HL-60/S4 treated with phorbol 12-myristate 13-acetate at 8.2 ng/mL for 4 days and 3 days (cell line): Measurements from ENCODE around the gene SPRR1B.
"Not testable (repeated sequence)": the region's sequence is repeated elsewhere in the genome, so short reads cannot be mapped to it uniquely, and the experiment has no call there.

ENCODE experiments used
- in situ Hi-C: fragments of 300-500 bp; cut with MboI; formaldehyde crosslinking; loops from 2 replicates; pipeline ENCODE4 v1.15.0; 2022; ENCODE audit warnings: low sequenced_read_pairs

The SPRR1B gene

DNA sequence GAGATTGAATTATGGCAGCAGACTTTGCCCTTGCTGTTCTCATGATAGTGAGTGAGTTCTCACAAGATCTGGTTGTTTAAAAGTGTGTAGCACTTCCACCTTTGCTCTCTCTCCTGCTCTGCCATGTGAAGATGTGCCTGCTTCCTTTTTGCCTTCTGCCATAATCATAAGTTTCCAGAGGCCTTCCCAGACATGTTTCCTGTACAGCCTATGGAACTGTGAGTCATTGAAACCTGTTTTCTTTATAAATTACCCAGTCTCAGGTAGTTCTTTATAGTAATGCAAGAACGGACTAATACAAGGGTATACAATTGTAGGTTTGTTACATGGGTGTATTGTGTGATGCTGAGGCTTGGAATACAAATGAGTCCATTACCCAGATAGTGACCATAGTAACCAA, 4.2 kb downstream of the SPRR1B start:
- in situ Hi-C loops: no loop called here

DNA sequence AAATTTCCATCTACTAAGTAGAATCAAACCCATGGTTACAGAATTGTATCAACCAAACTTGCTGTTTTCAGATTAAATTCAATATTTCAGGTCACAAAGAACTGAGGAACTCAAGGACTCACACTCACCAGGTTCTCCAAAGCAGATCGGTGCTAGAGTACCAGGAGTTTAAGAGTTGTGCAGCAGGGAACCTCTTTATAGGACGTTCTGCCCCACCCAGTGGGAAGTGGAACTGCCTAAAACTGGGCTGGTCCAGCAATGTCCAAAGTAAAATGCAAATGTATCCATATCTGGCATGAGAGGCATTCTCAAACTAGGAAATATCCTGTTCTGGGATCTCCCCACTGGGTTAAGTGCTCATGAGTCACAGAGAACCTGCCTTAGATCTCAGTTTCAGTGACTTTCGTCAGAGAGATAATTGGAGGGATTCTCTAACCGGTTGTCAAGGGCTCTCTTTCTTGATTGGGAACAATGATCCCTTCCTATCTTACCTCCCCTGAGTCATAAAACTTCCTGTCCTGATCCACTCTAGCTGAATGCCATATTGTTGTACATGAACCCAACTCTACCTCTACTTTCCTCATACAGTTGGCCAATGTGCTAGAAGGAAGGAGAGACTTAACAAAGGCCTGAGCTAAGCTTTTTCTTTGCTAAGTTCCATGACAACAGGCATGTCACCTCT, 10.1 kb downstream of the SPRR1B start, which contains the start of gene SPRR2D:
Gene SPRR2D (minus strand): TSS at position 171 of the 682 bp plus-strand sequence. CDS start 774 bp downstream, outside the sequence.
- in situ Hi-C loops: no loop called here

DNA sequence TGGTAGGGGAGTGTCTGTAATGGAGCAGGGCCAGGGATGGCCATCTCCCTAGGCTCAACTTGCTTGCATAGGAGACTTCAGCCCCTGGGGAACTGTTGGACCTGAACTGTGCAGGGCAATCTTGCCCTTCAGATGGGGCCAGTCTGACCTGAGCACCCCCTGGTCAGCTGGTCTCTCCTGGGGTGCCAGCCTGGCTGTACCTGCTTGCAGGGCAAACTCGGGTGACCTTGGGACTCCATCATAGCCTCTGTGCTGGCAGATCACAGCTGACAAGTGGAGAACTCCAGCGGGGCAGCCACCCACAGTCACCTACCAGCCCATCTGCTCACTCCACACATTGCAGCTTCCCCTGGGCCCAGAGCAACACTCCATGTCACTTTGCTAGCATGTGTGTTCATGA, 18.2 kb downstream of the SPRR1B start:
- in situ Hi-C loops: no loop called here

DNA sequence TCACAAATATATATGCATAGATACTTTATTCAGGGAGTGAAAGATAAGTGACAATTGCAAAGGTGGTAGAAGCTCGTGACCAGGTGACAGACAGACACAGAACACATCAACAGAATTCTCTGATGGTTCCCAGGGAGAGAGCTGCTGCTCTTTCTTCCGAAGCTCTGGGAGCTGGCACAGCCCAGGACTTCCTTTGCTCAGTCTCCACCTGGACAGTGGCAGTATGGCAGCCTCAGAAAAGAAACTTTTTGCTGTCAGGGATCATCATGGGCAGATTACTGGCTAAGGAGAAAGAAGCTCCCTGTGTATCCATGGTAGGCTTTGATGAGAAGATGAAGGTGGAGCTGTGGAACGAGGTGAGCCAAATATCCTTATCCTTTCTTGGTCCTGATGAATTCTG, 25.1 kb downstream of the SPRR1B start:
- in situ Hi-C loops: not testable (repeated sequence)

DNA sequence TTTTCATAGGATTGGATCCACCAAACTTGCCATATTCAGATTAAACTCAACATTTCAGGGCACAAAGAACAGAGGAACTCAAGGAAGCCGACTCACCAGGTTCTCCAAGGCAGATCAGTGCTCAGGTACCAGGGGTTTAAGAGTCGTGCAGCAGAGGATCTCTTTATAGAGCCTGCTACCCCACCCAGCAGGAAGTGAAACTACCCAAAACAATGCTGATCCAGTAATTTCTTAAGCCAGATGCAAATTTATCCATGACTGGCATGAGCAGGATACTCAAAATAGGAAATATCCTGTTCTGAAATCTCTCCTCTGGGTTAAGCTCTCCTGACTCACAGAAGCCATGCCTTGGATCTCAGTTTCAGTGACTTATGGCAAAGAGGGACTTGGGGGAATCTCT, 26.4 kb downstream of the SPRR1B start, which contains the start of gene SPRR2A:
Gene SPRR2A (minus strand): TSS at position 138 of the 400 bp plus-strand sequence. CDS start 777 bp downstream, outside the sequence.
- in situ Hi-C loops: no loop called here

DNA sequence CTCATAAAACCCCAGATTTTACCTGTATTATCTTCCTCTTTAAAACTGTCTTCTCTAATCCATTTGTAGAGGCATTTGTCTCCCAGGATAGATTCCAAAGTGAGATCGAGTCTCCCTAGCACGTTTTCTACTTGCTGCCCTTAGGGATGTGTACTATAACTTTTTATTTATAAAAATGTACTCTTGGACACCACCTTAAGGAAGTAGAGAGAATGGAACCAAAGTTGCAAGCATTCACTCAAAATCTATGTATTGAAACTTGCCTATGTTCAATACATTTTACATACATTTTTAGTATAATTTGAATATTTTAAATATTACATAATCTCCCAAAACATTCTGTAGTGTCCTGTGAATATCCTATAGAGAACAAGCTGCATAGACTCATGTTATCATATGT, 27.2 kb downstream of the SPRR1B start:
- in situ Hi-C loops: no loop called here

DNA sequence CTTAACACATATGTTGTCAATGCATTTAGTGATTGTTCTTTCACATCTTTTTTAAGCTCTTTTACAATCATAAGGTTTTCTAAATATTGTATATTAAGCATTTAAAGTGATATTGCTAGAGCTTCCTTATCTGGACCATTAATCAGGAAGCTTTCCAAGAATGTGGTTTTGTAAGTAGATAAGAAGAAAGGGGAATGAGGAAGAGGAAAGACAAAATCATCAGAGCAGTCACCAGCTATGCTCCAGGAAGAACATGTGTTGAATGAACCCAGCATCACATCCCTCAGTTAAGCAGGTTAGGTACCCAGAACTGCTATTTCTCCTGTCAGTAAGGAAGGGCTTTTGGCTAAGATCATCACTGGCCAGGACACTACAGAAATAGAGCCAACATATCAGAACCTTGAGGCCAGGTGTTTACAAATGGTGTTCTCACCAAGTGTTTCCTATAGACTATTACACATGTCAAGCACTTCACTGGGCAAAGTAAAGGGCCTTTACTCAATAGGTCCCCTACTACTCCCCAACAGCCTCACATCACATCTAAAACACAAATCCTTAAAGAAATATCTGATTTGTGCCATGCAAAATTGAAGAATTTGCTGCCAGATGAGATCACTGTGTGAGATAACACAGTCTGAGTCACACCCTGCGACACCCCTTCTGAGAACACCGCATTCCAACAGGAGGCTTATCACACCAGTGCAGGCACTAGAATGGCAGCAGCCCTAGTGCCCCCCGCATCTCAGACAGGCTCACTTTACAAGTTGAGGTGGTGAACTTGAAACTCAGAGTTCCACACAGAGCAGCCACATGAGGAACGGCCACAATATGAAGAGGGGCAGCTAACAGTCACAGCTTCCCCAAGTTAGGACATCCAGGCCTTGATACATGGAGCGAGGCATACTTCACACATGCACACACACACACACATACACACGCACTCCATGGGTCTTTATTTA, 28.1 kb downstream of the SPRR1B start:
- in situ Hi-C loops: no loop called here

DNA sequence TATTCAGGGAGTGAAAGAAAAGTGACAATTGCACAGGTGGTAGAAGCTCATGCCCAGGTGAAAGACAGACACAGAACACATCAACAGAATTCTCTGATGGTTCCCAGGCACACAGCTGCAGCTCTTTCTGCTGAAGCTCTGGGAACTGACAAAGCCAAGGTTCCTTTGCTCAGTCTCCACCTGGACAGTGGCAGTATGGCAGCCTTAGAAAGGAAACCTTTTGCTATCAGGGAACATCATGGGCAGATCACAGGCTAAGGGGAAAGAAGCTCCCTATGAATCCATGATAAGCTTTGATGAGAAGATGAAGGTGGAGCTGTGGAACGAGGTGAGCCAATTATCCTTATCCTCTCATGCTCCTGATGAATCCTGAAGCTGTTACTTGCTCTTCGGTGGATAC, 39.2 kb downstream of the SPRR1B start:
- in situ Hi-C loops: no loop called here

DNA sequence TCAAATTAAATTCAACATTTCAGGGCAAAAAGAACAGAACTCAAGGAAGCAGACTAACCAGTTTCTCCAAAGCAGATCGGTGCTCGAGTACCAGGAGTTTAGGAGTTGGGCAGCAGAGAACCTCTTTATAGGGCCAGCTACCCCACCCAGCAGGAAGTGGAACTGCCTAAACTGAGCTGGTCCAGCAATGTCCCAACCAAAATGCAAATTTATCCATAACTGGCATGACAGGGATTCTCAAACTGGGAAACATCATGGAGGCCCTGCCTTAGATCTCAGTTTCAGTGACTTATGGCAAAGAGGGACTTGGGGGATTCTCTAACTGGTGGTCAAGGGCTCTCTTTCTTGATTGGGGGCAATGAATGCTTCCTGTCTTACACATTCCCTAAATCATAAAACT, 40.5 kb downstream of the SPRR1B start, which contains the start of gene SPRR2B:
Gene SPRR2B (minus strand): TSS at position 101 of the 400 bp plus-strand sequence. CDS start 772 bp downstream, outside the sequence.
- in situ Hi-C loops: no loop called here

DNA sequence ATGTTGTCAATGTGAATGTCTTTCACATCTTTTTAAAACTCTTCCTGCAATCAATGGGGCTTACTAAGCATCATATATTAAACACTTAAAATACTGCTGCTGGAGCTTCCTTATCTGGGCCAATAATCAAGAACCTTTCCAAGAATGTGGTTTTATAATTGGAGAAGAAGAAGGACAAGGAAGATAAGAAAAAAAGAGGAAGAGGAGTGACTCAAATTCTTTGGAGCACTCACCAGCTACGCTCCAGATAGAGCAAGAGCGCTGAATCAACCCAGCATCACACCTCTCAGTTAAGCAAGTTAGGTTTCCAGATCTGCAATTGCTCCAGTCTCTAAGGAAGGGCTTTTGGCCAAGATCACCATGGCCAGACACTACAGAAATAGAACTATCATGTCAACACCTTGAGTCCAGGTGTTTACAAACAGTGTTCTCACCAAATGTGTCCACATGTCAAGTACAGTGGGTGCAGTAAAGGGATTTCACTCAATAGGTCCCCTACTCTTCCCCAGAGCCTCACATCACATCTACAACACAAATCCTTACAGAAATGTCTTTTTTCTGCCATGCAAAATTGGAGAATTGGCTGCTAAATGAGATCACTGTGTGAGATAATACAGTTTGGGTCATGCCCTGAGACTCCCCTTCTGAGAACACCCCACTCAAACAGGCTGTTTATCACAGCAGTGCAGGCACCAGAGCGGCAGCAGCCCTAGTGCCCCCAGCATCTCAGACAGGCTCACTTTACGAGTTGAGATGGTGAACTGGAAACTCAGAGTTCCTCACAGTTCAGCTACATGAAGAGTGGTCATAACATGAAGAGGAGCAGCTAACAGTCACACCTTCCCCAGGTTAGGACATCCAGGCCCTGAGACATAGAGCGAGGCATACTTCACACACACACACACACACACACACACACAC, 42.1 kb downstream of the SPRR1B start:
- in situ Hi-C loops: no loop called here

DNA sequence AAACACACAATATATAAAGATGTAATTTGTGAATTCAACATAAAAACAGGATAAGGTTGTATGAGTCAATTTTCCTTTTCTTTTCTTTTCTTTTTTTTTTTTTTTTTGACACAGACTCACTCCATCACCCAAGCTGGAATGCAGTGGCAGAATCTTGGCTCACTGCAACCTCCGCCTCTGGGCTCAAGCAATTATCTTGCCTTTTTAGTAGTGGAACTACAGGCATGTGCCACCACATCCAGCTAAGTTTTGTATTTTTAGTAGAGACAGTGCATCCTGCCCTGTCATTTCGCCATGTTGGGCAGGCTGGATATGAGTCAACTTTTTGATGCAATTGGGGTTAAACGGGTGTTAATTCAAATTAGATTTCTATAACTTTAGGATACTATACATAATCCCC, 50.7 kb downstream of the SPRR1B start:
- in situ Hi-C loops: no loop called here
